Colonic mucosa (tissue), 4 donors: ENCODE results near the gene TRPV2. TPM values are rescaled to one million over a fixed set of nuclear protein-coding genes. Genes with fewer than 3 reads are reported as not detected.

Source experiments
- DNase-seq: peaks from one replicate; pipeline ENCODE4 v3.0.0-alpha.2; 2020
- H3K27ac ChIP-seq: fragments of 200-600 bp; one replicate; pipeline ENCODE4 v1.8.0; 2021
- H3K27me3 ChIP-seq: fragments of 200-600 bp; one replicate; pipeline ENCODE4 v1.8.0; 2021
- H3K36me3 ChIP-seq: fragments of 200-600 bp; one replicate; pipeline ENCODE4 v1.8.0; 2021
- H3K4me1 ChIP-seq: fragments of 200-600 bp; one replicate; pipeline ENCODE4 v1.8.0; 2021; ENCODE audit warnings: mild to moderate bottlenecking
- H3K4me3 ChIP-seq: fragments of 200-600 bp; one replicate; pipeline ENCODE4 v1.8.0; 2021
- H3K9ac ChIP-seq, 2 donors: one replicate each; pipeline ENCODE4 v1.7.0; 2013; ENCODE audit warnings: control low read depth in 2 of 2, low read depth in 2 of 2, low read length in 2 of 2
- H3K9me3 ChIP-seq: fragments of 200-600 bp; one replicate; pipeline ENCODE4 v1.8.0; 2021
- intact Hi-C: fragments of 100-400 bp; cut with DNase I; formaldehyde crosslinking; loops from one replicate; pipeline ENCODE4 v1.14.1; 2022
- total RNA-seq, 2 donors: library from RNA; stranded (reverse); fragmentation: NEBNext Ultra II Directional in 1 of 2; extraction: Animal tissue kit (Norgen Biotek cat#: 25700) in 1 of 2; gene quantifications; one replicate each; pipeline ENCODE4 v1.2.1, GENCODE V29; 2021
- TF ChIP-seq, protein P1 (sequence below): fragments of 200-600 bp; IDR thresholded peaks from one replicate; pipeline ENCODE4 v1.8.0; 2022; ENCODE audit warnings: antibody characterized with exemption, mild to moderate bottlenecking
- donor health status: healthy.
- donor health status: DM: no; HTN: no; CAD: no.
- donor health status: DM: no; HTN: no; CAD: no.

Gene TRPV2
- total RNA-seq, 2 donors from 2014 or later, result 5.4 to 7.4 TPM

DNA sequence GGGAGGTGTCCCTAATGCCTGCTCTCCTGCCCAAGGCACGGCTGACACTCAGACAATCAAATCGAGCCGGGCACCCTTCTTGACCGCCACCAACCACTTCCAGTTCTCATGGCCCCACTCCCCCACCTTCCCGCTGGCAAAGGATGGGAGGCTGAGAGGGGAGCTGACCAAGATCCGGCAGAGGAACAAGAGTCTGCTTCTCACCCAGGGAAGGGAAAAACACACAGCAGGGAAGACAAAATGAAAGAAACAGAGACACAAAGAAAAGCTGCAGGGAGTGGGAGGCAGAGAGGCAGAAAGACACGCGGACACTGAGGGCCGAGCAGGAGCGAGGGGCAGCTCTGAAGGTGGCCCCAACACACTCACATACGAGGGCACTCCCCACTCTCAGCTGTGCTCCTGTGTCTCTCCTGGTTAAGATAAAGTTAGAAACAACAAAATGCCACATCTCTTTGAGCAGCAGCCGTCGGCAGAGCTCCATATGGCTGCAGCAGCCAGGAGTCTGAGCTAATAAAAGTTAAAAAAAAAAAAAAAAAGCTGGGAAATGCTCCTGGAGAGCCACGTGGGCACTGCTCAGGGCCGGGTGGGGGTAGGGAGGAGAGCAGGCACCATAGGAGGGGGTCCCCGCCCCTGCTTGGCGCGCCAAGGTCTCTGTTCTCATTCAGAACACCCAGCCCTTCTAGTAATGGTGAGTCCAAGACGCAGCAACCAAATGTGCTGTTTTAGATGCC lies 69.2 kb downstream of the TRPV2 start:
- no peak for DNase-seq
- H3K36me3 ChIP-seq, result no peaks in the 10 kb centered on the region
- no peak overlapping the region for H3K9ac ChIP-seq
- TF ChIP-seq, protein P1, sequence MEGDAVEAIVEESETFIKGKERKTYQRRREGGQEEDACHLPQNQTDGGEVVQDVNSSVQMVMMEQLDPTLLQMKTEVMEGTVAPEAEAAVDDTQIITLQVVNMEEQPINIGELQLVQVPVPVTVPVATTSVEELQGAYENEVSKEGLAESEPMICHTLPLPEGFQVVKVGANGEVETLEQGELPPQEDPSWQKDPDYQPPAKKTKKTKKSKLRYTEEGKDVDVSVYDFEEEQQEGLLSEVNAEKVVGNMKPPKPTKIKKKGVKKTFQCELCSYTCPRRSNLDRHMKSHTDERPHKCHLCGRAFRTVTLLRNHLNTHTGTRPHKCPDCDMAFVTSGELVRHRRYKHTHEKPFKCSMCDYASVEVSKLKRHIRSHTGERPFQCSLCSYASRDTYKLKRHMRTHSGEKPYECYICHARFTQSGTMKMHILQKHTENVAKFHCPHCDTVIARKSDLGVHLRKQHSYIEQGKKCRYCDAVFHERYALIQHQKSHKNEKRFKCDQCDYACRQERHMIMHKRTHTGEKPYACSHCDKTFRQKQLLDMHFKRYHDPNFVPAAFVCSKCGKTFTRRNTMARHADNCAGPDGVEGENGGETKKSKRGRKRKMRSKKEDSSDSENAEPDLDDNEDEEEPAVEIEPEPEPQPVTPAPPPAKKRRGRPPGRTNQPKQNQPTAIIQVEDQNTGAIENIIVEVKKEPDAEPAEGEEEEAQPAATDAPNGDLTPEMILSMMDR, result no peak
- no peaks in the 10 kb centered on the region for H3K9me3 ChIP-seq
- H3K4me1 ChIP-seq, result peaks cover 21% of the 10 kb centered on the region
- H3K4me3 ChIP-seq, result no peak overlapping the region
- intact Hi-C loops, result no loop called here
- H3K27me3 ChIP-seq, result no peaks in the 10 kb centered on the region
- H3K27ac ChIP-seq, result no peak overlapping the region

Other genes with a start within 250 kb of the TRPV2 start
- gene NCOR1, start 200.0 kb upstream of the TRPV2 start, total RNA-seq, result 100 to 1,000 TPM; 190 to 233 TPM
- gene PIGL, start 198.4 kb upstream of the TRPV2 start, total RNA-seq, result 10 to 100 TPM; 24.7 to 25.4 TPM
- gene CENPV, start 62.1 kb upstream of the TRPV2 start, total RNA-seq, result 10 to 100 TPM; 60.6 to 77.4 TPM
- gene UBB, start 34.5 kb upstream of the TRPV2 start, total RNA-seq, result 1,000 to 10,000 TPM; 1,436 to 2,044 TPM
- 10 to 100 TPM; 43.2 to 49.4 TPM for gene LRRC75A, start 76.6 kb downstream of the TRPV2 start, total RNA-seq
- gene ZNF287, start 153.6 kb downstream of the TRPV2 start, total RNA-seq, result 1 to 10 TPM; 2.9 to 3.3 TPM
- gene ZNF624, start 238.3 kb downstream of the TRPV2 start, total RNA-seq, result 1 to 10 TPM; 2.4 to 5.8 TPM